Stimulated activated CD4-positive, alpha-beta T cell treated with anti-CD3 and anti-CD28 coated beads, Interleukin-15, amount 100 ng/mL, for 1 hour (primary cell): Measurements from ENCODE around the gene ANKLE2.
A peak's percentile ranks its signal among the peaks of the same experiment; 100 is the strongest.
"Not testable (repeated sequence)": the region's sequence is repeated elsewhere in the genome, so short reads cannot be mapped to it uniquely, and the experiment has no call there.

Experiments
- DNase-seq, 2 donors: peaks; one replicate each; pipeline ENCODE4 v3.0.0-alpha.2; 2020; ENCODE audit warnings: low read depth in 1 of 2, low spot score in 1 of 2

Gene ANKLE2

DNA sequence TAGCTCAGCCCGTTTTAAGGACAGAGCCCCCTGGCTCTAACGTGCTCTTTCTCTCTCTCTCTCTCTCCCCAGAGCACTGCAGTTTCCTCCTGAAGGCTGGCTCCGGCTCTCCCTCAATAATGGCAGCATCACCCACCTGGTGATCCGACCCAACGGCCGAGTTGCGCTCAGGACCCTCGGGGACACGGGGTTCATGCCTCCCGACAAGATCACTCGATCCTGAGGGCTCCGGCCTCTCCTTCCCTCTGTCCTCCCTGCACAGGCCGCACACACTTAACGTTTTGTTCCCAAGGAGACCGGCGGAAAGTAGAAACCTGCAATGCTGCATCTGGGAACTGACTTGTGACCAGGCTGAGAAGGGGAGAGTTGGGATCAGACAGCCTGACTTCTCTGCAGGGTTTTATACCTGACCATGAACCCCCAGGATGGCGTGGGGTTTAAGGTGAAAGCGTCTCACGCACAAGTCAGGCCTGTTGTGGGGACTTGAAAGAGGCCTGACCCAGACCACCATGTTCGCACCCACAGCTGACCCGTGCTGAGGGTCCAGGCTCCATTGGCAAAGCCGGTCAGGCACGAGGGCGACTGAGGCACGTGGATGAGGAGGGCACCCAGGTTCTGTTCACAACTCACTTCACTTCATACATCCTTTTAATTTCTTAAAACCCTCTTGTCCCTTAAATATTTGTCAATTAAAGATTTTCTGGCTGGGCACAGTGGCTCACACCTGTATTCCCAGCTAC is 40.9 kb downstream of the ANKLE2 start:
- DNase-seq: no peak

- no peak for DNase-seq
Measured at GRCh38 chr12:132719954-132720324, 41.7 kb downstream of the ANKLE2 start.

DNA sequence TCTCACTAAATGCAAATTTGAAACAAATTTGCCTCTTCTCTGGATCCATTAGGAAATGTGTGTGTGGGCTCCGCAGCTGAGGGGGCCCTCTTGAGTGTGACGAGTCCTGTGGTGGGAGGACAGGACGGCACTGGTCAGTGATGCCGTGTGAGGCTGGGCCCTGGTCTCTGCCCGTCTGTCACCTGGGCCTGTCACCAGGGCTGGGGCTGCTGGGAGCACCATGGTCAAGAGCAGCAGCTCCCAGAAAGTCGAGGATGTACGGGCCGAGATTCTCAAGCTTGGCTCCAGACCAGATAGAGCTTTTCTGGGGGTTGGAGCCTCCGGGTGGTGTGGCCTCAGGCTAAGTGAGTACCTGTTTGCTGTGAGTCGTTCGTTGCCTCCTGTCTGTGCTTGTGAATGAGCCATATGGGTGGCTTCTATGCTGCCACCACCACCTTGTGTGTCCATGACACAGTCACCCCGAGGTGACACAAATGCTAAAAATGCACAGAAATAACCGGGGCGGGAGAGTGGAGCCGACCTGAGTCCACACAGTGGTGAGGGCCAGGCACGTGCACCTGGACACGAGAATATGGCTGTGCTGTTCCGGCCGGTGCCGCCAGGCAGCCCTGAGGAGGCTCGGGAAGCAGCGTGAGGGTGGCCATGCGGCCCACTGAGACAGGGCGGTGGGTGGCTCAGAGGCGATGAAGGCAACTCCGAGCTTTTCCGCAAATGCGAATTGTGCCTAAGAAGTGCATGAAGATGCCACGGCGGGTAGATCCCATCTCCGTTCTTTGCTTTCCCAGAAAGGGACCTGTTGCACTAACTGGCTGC is 42.3 kb downstream of the ANKLE2 start:
- DNase-seq: no peak

- DNase-seq: no peak
Measured at GRCh38 chr12:132718644-132719043, 43.0 kb downstream of the ANKLE2 start.

GRCh38 chr12:132717531-132718387 is 43.9 kb downstream of the ANKLE2 start:
- DNase-seq: no peak

- no peak for DNase-seq
Measured at GRCh38 chr12:132717011-132717410, 44.6 kb downstream of the ANKLE2 start.

GRCh38 chr12:132716356-132716755 is 45.3 kb downstream of the ANKLE2 start:
- no peak for DNase-seq

DNA sequence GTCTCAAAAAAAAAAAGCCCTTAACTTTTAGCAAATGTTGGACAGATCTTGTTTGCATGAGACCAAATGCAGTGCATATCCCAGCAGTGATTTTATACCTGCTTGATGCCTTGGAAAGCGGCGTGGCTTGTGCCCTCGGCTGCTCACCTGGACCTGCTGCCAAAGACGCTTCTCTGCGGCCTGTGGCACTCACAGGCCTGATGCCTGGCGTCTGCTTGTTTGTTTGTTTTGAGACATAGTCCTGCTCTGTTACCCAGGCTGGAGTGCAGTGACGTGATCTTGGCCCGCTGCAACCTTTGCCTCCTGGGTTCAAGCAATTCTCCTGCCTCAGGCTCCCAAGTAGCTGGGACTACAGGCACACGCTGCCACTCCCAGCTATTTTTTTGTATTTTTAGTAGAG is 45.8 kb downstream of the ANKLE2 start:
- no peak for DNase-seq

DNA sequence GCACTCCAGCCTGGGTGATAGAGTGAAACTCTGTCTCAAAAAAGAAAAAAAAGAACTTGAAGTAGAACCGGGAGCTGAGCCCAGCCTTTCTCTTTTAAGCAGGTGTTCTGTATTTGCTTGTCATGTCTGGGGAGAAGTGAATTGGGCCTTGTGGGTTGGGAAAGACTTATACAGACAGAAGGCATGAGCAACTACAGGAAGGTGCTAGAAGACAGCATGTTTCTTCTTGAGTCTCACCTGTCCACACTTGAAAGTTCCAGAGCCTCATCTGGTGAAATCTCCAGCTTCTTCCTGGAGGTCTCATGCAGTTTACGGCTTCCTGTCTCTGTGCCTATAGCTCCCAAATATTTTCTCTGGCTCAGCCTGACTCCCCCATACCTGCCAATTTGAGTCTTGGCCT is 48.5 kb downstream of the ANKLE2 start:
- DNase-seq: no peak

DNA sequence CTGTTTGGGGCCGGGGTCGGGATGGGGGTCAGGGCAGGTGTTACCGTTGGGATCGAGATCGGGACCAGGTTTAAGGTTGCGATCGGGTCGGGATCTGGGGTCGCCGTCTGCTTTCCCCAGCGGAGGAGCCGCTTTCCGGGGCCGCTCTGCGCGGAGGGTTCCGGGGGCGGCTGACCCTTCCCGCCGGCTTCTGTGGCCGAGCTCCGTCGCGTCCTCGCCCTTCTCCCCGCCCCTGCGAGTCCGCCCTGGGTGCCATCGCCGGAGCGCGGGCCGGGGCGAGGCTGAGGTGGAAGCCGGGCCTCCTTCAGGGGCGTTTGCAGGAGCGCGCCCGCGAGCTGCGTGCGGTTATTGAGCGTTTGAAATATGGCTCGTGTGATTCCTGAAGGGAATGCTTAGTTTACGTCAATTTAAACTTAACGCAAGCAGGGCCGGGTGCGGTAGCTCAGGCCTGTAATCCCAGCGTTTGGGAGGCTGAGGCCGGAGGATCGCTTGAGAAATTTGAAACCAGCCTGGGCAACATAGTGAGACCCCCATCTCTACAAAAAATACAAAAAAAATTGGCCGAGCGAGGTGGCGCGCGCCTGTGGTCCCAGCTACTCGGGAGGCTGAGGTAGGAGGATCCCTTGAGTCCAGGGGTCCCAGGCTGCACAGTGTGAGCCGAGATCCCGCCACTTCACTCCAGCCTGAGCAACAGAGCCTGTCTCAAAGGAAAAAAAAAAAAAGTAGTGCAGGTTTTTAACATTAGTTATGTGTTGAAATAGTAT is 50.4 kb downstream of the ANKLE2 start:
- peak in 1 of 2 donors; percentile 22 for DNase-seq

DNA sequence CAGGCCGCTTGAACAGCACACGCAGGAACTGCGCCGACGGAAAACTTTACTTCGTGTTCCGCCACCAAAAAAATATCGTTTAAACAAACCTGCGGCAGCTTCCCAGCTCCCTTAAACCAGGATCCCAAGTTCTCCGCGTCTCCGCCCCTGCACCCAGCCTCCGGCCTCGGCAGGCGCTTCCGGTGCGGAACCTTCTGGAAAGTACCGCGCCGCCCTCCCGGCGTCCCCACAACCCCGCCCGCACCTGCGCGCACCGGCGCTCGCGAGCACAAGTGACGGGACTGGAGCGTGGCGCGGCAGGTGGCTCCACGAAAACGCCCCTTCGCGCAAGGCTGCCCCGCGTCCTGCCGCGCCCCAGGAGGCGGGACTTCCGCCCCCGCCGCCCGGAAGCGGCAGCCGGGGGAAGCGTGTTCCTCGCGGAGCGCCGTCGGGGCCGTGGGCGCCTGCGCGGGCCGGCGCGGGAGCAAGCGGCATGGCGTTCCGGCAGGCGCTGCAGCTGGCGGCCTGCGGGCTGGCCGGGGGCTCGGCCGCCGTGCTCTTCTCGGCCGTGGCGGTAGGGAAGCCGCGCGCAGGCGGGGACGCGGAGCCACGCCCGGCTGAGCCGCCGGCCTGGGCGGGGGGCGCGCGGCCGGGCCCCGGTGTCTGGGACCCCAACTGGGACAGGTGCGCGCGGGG is 51.1 kb downstream of the ANKLE2 start, which contains the start of gene PGAM5:
TSS of gene PGAM5 (plus strand) at position 438 of the 675 bp plus-strand sequence. CDS start at position 473, 35 bp downstream.
- DNase-seq: peak; percentile 82 to 89

- no peak for DNase-seq
Measured at GRCh38 chr12:132710043-132710404, 51.6 kb downstream of the ANKLE2 start.

DNA sequence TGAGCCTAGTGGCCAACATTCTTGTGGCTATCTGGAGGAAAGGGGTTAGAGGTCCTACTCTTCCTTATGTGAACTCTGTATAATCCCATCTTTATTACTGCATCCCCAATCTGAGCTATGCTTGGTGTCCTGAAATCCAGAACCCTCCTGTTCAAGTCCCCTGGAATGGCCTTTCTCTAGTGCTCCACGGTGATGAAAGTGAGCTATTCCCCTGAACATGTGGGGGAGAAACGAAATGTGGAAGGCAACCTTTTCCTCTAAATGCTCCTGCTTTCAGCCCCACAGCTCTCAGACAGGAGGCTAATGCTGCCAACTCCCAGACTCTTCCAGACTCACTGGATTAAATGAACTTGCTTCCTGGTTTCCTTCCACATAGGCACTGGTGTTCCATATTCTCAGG is 53.5 kb downstream of the ANKLE2 start:
- DNase-seq: no peak

DNA sequence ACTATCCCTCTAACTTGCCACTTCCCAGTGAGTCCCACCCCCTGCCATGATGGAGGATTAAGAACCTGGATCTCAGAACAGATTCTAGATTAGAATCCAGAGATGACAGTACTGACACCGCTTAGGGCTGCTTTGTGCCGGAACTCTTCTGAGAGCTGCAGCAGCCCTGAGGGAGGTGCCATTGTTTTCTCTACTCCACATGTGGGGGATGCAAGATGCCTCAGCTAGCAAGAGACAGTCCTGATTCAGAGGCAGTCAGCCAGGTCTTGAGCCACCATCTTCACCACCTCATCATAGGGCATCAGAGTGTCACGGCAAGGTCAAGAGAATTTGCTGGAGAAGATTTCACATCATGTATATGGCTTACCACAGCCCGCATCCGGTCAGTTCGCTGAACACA is 54.4 kb downstream of the ANKLE2 start:
- no peak for DNase-seq

- no peak for DNase-seq
Measured at GRCh38 chr12:132703641-132704040, 58.0 kb downstream of the ANKLE2 start.

- no peak for DNase-seq
Measured at GRCh38 chr12:132702640-132703039, 59.0 kb downstream of the ANKLE2 start.

DNA sequence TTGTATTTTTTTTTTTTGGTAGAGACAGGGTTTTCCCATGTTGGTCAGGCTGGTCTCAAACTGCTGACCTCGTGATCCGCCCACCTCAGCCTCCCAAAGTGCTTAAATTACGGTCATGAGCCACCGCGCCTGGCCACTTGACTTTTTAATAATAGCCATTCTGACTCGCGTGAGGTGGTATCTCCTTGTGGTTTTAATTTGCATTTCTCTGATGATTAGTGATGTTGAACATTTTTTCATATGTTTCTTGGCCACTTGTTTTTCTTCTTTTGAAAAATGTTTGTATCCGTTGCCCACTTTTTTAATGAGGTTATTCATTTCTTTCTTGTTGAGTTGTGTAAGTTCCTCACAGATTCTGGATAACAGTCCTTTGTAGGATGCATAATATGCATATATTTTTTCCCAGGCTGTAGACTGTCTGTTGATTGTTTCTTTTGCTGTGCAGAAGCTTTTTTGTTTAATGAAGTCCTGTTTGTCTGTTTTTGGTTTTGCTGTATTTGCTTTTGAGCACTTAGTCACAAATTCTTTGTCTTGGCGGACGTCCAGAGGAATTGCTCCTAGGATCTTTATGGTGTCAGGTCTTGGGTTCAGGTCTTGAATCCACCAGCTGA is 61.3 kb downstream of the ANKLE2 start:
- no peak for DNase-seq

- DNase-seq: no peak
Measured at GRCh38 chr12:132698341-132698740, 63.3 kb downstream of the ANKLE2 start.

- DNase-seq: no peak
Measured at GRCh38 chr12:132695431-132695830, 66.2 kb downstream of the ANKLE2 start.

- not testable (repeated sequence) for DNase-seq
Measured at GRCh38 chr12:132694888-132695287, 66.7 kb downstream of the ANKLE2 start.
